ENCODE results near the gene AP1B1. TPM values are rescaled to one million over a fixed set of nuclear protein-coding genes. Genes with fewer than 3 reads are reported as not detected.
"Not testable (repeated sequence)": the region's sequence is repeated elsewhere in the genome, so short reads cannot be mapped to it uniquely, and the experiment has no call there.

Gene AP1B1
- total RNA-seq, 1 donor from 2014 or later, result 132 TPM

DNA sequence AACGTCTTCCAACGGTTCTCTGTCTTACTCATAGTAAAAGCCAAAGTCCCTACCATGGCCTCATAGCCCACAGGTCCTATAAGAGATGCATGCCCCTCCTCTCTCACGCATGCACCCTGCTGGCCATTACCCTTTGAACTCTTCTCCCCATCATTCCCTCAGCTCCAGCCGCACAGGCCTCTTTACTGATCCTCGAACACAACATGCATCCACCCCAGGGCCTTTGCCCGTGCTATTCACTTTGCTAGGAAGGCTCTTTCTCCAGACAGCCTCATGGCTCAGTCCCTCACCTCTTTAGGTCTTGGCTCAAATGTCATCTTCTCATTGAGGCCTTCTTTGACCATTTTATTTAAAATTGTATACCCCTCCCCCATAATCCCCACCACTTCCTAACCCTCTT is 7.5 kb downstream of the AP1B1 start:
- Mint-ChIP-seq H3K36me3 (ENCODE audit: low read depth) (peaks cover 71% of the 10 kb centered on the region), H3K27ac (peak overlapping the region; percentile 62), H3K4me1 (peaks cover 81% of the 10 kb centered on the region), H3K4me3 (no peak overlapping the region), H3K9me3 (no peaks in the 10 kb centered on the region), H3K27me3 (no peaks in the 10 kb centered on the region)
- ATAC-seq (ENCODE audit: low read depth) (no peak), DNase-seq (no peak)
- ChIA-PET CTCF (no interaction called here), POLR2A (interaction anchor here (0.7 kb wide), 1 partner anchor 17 kb away, joined by 3 read pairs; no protein-coding TSS in a partner anchor)
- intact Hi-C loops (cut with micrococcal nuclease), result no loop called here
- TF ChIP-seq, protein P1, sequence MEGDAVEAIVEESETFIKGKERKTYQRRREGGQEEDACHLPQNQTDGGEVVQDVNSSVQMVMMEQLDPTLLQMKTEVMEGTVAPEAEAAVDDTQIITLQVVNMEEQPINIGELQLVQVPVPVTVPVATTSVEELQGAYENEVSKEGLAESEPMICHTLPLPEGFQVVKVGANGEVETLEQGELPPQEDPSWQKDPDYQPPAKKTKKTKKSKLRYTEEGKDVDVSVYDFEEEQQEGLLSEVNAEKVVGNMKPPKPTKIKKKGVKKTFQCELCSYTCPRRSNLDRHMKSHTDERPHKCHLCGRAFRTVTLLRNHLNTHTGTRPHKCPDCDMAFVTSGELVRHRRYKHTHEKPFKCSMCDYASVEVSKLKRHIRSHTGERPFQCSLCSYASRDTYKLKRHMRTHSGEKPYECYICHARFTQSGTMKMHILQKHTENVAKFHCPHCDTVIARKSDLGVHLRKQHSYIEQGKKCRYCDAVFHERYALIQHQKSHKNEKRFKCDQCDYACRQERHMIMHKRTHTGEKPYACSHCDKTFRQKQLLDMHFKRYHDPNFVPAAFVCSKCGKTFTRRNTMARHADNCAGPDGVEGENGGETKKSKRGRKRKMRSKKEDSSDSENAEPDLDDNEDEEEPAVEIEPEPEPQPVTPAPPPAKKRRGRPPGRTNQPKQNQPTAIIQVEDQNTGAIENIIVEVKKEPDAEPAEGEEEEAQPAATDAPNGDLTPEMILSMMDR (IDR thresholded peaks at IDR 0.05), result no peak

DNA sequence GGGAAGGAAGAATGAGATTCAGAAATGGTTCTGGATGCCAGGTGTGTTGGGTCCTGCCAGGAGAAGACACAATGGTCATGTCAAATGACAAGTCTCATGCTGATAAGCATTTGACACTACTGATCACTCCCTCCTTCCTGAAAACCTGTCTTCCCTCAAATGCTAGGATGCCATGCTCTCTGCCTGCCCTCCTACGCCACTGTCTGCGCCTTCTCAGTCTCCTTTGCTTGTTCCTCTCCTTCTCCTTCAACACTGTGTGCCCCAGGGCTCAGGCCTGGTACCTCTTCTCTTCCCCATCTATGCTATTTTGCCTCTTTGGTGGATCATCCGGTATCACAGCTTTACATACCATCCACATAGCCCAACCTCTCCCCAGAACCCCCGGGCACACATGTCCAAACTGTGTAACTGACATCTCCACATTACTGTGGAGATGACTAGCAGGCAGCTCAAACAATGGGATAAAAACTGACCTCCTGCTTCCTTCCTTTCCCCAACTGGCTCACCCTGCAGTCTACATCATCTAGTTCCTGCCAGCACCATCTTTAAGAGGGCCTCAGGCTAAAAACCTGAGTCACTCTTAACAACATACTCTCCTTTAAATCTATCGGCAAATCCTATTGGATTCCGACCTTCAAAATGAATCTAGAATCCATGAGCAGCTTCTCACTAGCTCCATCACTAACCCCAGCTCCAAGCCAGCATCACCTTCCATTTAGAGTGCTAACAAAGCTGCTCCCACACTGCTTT is 8.2 kb downstream of the AP1B1 start:
- CTCF ChIA-PET, result no interaction called here
- H3K27ac Mint-ChIP-seq, result peak overlapping the region; percentile 62

GRCh38 chr22:29379258-29379657 is 9.1 kb downstream of the AP1B1 start:
- peaks cover 79% of the 10 kb centered on the region for H3K4me1 Mint-ChIP-seq
- H3K27me3 Mint-ChIP-seq, result no peaks in the 10 kb centered on the region
- H3K4me3 Mint-ChIP-seq, result no peak overlapping the region
- no peaks in the 10 kb centered on the region for H3K9me3 Mint-ChIP-seq
- TF ChIP-seq, protein P1 (IDR thresholded peaks at IDR 0.05), result no peak
- DNase-seq (no peak), ATAC-seq (ENCODE audit: low read depth) (no peak)
- intact Hi-C loops (cut with micrococcal nuclease), result no loop called here
- POLR2A ChIA-PET, result interaction anchor here (0.6 kb wide), 1 partner anchor 11 kb away, joined by 4 read pairs; no protein-coding TSS in a partner anchor
- H3K36me3 Mint-ChIP-seq (ENCODE audit: low read depth), result peaks cover 79% of the 10 kb centered on the region
- H3K27ac Mint-ChIP-seq, result peak overlapping the region; percentile 62
- CTCF ChIA-PET, result no interaction called here

More for the DNA sequence above, 8.2 kb downstream of the AP1B1 start:
- intact Hi-C loops (cut with micrococcal nuclease), result no loop called here
- DNase-seq (no peak), ATAC-seq (ENCODE audit: low read depth) (no peak)
- H3K9me3 Mint-ChIP-seq, result no peaks in the 10 kb centered on the region
- POLR2A ChIA-PET, result interaction anchor here (0.7 kb wide), 1 partner anchor 16 kb away, joined by 3 read pairs; no protein-coding TSS in a partner anchor
- no peaks in the 10 kb centered on the region for H3K27me3 Mint-ChIP-seq
- H3K4me1 Mint-ChIP-seq, result peaks cover 81% of the 10 kb centered on the region
- TF ChIP-seq, protein P1 (IDR thresholded peaks at IDR 0.05), result no peak
- no peak overlapping the region for H3K4me3 Mint-ChIP-seq
- peaks cover 76% of the 10 kb centered on the region for H3K36me3 Mint-ChIP-seq (ENCODE audit: low read depth)

DNA sequence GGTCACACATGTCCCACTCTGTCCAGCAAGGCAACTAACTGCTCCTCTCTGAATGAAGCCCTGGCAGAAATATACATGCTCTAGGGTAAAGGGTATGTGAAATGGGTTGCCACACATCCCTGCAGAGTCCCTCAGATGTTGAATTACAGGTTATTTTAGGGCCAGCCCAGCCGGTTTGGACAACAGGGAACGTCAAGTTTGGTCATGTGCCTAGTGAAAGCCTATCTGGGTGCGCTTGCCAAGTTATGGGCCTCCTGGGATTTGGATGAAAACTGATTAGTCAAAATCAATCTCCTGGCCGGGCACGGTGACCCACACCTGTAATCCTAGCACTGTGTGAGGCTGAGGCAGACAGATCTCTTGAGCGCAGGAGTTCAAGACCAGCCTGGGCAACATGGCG is 10.4 kb downstream of the AP1B1 start:
- Mint-ChIP-seq H3K9me3 (no peaks in the 10 kb centered on the region), H3K27ac (no peak overlapping the region), H3K36me3 (ENCODE audit: low read depth) (peaks cover 79% of the 10 kb centered on the region), H3K4me3 (no peak overlapping the region), H3K4me1 (peaks cover 72% of the 10 kb centered on the region), H3K27me3 (no peaks in the 10 kb centered on the region)
- CTCF ChIA-PET, result no interaction called here
- intact Hi-C loops (cut with micrococcal nuclease), result no loop called here
- DNase-seq (no peak), ATAC-seq (ENCODE audit: low read depth) (no peak)
- TF ChIP-seq, protein P1 (IDR thresholded peaks at IDR 0.05), result no peak
- POLR2A ChIA-PET, result interaction anchor here (3.0 kb wide), 1 partner anchor 8 kb away, joined by 15 read pairs; no protein-coding TSS in a partner anchor

DNA sequence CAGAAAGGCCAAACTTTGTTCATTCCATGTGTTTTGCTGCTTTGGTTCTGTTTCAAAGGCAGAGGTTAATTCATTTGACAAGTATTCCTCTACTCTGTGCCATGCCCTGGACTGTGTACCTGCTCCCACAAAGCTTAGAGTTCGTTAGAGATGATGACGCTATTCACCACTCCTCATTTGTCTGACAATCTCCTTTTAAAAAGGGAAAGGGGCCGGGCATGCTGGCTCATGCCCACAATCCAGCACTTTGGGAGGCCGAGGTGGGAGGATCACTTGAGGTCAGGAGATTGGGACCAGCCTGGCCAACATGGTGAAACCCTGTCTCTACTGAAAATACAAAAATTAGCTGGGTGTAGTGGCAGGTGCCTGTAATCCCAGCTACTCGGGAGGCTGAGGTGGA is 11.7 kb downstream of the AP1B1 start:
- POLR2A ChIA-PET, result interaction anchor here (3.0 kb wide), 1 partner anchor 9 kb away, joined by 15 read pairs; no protein-coding TSS in a partner anchor
- CTCF ChIA-PET; H3K4me3 Mint-ChIP-seq; ATAC-seq (ENCODE audit: low read depth); H3K27me3 Mint-ChIP-seq; intact Hi-C loops (cut with micrococcal nuclease); H3K27ac Mint-ChIP-seq; DNase-seq; H3K9me3 Mint-ChIP-seq: not testable (repeated sequence)
- Mint-ChIP-seq H3K4me1 (peaks cover 67% of the 10 kb centered on the region), H3K36me3 (ENCODE audit: low read depth) (peaks cover 74% of the 10 kb centered on the region)

Data from activated B cell treated with CpG ODN at 0.5 μM for 24 hours (primary cell).